Measurements from ENCODE around the gene AGTPBP1.
A peak's percentile ranks its signal among the peaks of the same experiment; 100 is the strongest.

Gene AGTPBP1

GRCh38 chr9:85522459-85523092, 219.2 kb downstream of the AGTPBP1 start:
- H3K9me3 Mint-ChIP-seq = no peaks in the 10 kb centered on the region
- TF ChIP-seq CTCF (IDR thresholded peaks at IDR 0.05; ENCODE audit: unreplicated experiment in 3 of 3) = no peak
- H3K27ac Mint-ChIP-seq = peak overlapping the region; percentile 33 to 81 (median 58)
- no peaks in the 10 kb centered on the region for H3K36me3 Mint-ChIP-seq (ENCODE audit: low read depth)
- peaks cover 33% of the 10 kb centered on the region for H3K27me3 Mint-ChIP-seq (ENCODE audit: low read depth)
- peaks cover under 1% of the 10 kb centered on the region for H3K4me1 Mint-ChIP-seq
- peak overlapping the region; percentile 73 to 88 (median 84) for H3K4me3 Mint-ChIP-seq

GRCh38 chr9:85521371-85522197, 220.2 kb downstream of the AGTPBP1 start:
- no peak overlapping the region for H3K27ac Mint-ChIP-seq
- no peaks in the 10 kb centered on the region for H3K36me3 Mint-ChIP-seq (ENCODE audit: low read depth)
- peaks cover 33% of the 10 kb centered on the region for H3K27me3 Mint-ChIP-seq (ENCODE audit: low read depth)
- no peak for TF ChIP-seq CTCF (IDR thresholded peaks at IDR 0.05; ENCODE audit: unreplicated experiment in 3 of 3)
- no peaks in the 10 kb centered on the region for H3K9me3 Mint-ChIP-seq
- H3K4me3 Mint-ChIP-seq = peak overlapping the region; percentile 73 to 88 (median 84)
- H3K4me1 Mint-ChIP-seq = no peaks in the 10 kb centered on the region

- H3K4me3 Mint-ChIP-seq = no peak overlapping the region
- H3K27me3 Mint-ChIP-seq (ENCODE audit: low read depth) = peaks cover 5% of the 10 kb centered on the region
- H3K36me3 Mint-ChIP-seq (ENCODE audit: low read depth) = no peaks in the 10 kb centered on the region
- peaks cover 6% of the 10 kb centered on the region for H3K4me1 Mint-ChIP-seq
- no peak overlapping the region for H3K27ac Mint-ChIP-seq
- no peaks in the 10 kb centered on the region for H3K9me3 Mint-ChIP-seq
- no peak for TF ChIP-seq CTCF (IDR thresholded peaks at IDR 0.05; ENCODE audit: unreplicated experiment in 3 of 3)
These were observed 224.6 kb downstream of the AGTPBP1 start for GRCh38 chr9:85516976-85517637.

GRCh38 chr9:85516455-85516854, 225.3 kb downstream of the AGTPBP1 start:
- no peak overlapping the region for H3K4me3 Mint-ChIP-seq
- peaks cover 7% of the 10 kb centered on the region for H3K27me3 Mint-ChIP-seq (ENCODE audit: low read depth)
- peaks cover 9% of the 10 kb centered on the region for H3K4me1 Mint-ChIP-seq
- no peak for TF ChIP-seq CTCF (IDR thresholded peaks at IDR 0.05; ENCODE audit: unreplicated experiment in 3 of 3)
- no peak overlapping the region for H3K27ac Mint-ChIP-seq
- no peaks in the 10 kb centered on the region for H3K36me3 Mint-ChIP-seq (ENCODE audit: low read depth)
- H3K9me3 Mint-ChIP-seq = no peaks in the 10 kb centered on the region

- peaks cover 15% of the 10 kb centered on the region for H3K4me1 Mint-ChIP-seq
- peaks cover 7% of the 10 kb centered on the region for H3K27me3 Mint-ChIP-seq (ENCODE audit: low read depth)
- no peak for TF ChIP-seq CTCF (IDR thresholded peaks at IDR 0.05; ENCODE audit: unreplicated experiment in 3 of 3)
- no peak overlapping the region for H3K4me3 Mint-ChIP-seq
- H3K36me3 Mint-ChIP-seq (ENCODE audit: low read depth) = no peaks in the 10 kb centered on the region
- H3K27ac Mint-ChIP-seq = no peak overlapping the region
- H3K9me3 Mint-ChIP-seq = no peaks in the 10 kb centered on the region
These were observed 226.7 kb downstream of the AGTPBP1 start for GRCh38 chr9:85515021-85515420.

Measured in nephron (organoid).